GM04503 (cell line): ENCODE results near the gene ENDOV.

Source experiments
- DNase-seq: peaks from one replicate; pipeline ENCODE4 v3.0.0-alpha.2; 2012; ENCODE audit warnings: low read depth

The ENDOV gene

GRCh38 chr17:80431246-80432195 lies 16.6 kb downstream of the ENDOV start:
- DNase-seq: no peak

- no peak for DNase-seq
Measured at GRCh38 chr17:80432350-80432955, 17.5 kb downstream of the ENDOV start.

- no peak for DNase-seq
Measured at GRCh38 chr17:80432961-80433550, 18.1 kb downstream of the ENDOV start.

GRCh38 chr17:80433916-80434666 lies 19.1 kb downstream of the ENDOV start:
- DNase-seq: no peak

- DNase-seq: no peak
Measured at GRCh38 chr17:80437532-80437931, 22.6 kb downstream of the ENDOV start.

- no peak for DNase-seq
Measured at GRCh38 chr17:80438806-80439205, 23.8 kb downstream of the ENDOV start.

GRCh38 chr17:80439499-80439898 lies 24.5 kb downstream of the ENDOV start:
- no peak for DNase-seq

- DNase-seq: no peak
Measured at GRCh38 chr17:80441133-80441578, 26.2 kb downstream of the ENDOV start.

GRCh38 chr17:80441598-80442322 lies 26.8 kb downstream of the ENDOV start:
- no peak for DNase-seq

GRCh38 chr17:80442323-80442659 lies 27.3 kb downstream of the ENDOV start:
- DNase-seq: no peak

- DNase-seq: no peak
Measured at GRCh38 chr17:80442764-80443163, 27.8 kb downstream of the ENDOV start.

- no peak for DNase-seq
Measured at GRCh38 chr17:80443498-80443897, 28.5 kb downstream of the ENDOV start.

- DNase-seq: no peak
Measured at GRCh38 chr17:80443916-80444643, 29.1 kb downstream of the ENDOV start.

- DNase-seq: no peak
Measured at GRCh38 chr17:80444644-80444979, 29.6 kb downstream of the ENDOV start.

- DNase-seq: no peak
Measured at GRCh38 chr17:80445007-80445725, 30.2 kb downstream of the ENDOV start.

- no peak for DNase-seq
Measured at GRCh38 chr17:80445726-80446110, 30.8 kb downstream of the ENDOV start.

GRCh38 chr17:80446645-80447405 lies 31.9 kb downstream of the ENDOV start:
- DNase-seq: no peak

- DNase-seq: no peak
Measured at GRCh38 chr17:80447790-80448189, 32.8 kb downstream of the ENDOV start.

GRCh38 chr17:80449194-80449929 lies 34.4 kb downstream of the ENDOV start:
- DNase-seq: no peak
